Heart right ventricle (tissue), 16 donors: ENCODE results near the gene TNFRSF14. TPM values are rescaled to one million over a fixed set of nuclear protein-coding genes. Genes with fewer than 3 reads are reported as not detected.

Source experiments
- ATAC-seq, 8 donors: fragments of 200-7000 bp; cut with Tn5 transposase; one replicate each; pipeline ENCODE4 v1.9.1; 2020; ENCODE audit warnings: mild to moderate bottlenecking in 8 of 8, moderate library complexity in 8 of 8, moderate number of reproducible peaks in 1 of 8
- DNase-seq, 2 donors: peaks; one replicate each; pipeline ENCODE4 v3.0.0-alpha.2; 2020
- H3K27ac ChIP-seq, 10 donors: fragments of 200-600 bp; sonication (generic) in 2 of 10; one replicate each; pipeline versions ENCODE4 v1.5.0 to v1.8.0; 2020 to 2022; ENCODE audit warnings: mild to moderate bottlenecking in 3 of 10
- H3K27me3 ChIP-seq, 7 donors: fragments of 200-600 bp; one replicate each; pipeline ENCODE4 v1.8.0; 2021 to 2022; ENCODE audit warnings: mild to moderate bottlenecking in 2 of 7
- H3K36me3 ChIP-seq, 9 donors: fragments of 200-600 bp; sonication (generic) in 1 of 9; one replicate each; pipeline versions ENCODE4 v1.5.0 to v1.8.0; 2020 to 2022; ENCODE audit warnings: mild to moderate bottlenecking in 2 of 9
- H3K4me1 ChIP-seq, 9 donors: fragments of 200-600 bp; sonication (generic) in 1 of 9; one replicate each; pipeline versions ENCODE4 v1.5.0 to v1.8.0; 2020 to 2022; ENCODE audit warnings: mild to moderate bottlenecking in 4 of 9
- H3K4me3 ChIP-seq, 10 donors: fragments of 200-600 bp; sonication (generic) in 2 of 10; one replicate each; pipeline versions ENCODE4 v1.5.0 to v1.8.0; 2020 to 2022; ENCODE audit warnings: mild to moderate bottlenecking in 7 of 10, moderate library complexity in 2 of 10
- H3K9me3 ChIP-seq, 11 donors: fragments of 200-600 bp in 10 of 11; sonication (generic) in 2 of 11; one replicate each; pipeline versions ENCODE4 v1.5.0 to v1.8.0; 2013 to 2022; ENCODE audit warnings: mild to moderate bottlenecking in 2 of 11, control low read depth in 1 of 11, moderate library complexity in 1 of 11
- CTCF ChIP-seq, 9 donors: fragments of 200-600 bp; sonication (generic) in 2 of 9; IDR thresholded peaks; one replicate each; pipeline versions ENCODE4 v1.5.0 to v1.8.0; 2021 to 2022; ENCODE audit warnings: antibody characterized with exemption in 9 of 9, mild to moderate bottlenecking in 5 of 9, moderate library complexity in 1 of 9
- WGBS, 2 donors: extraction: QIAGEN DNeasy Blood & Tissue Kit; methylation state at CpG; one replicate each; pipeline ENCODE4 v1.1.7; 2013; ENCODE audit warnings: inconsistent platforms in 1 of 2; 5-methylcytosine and 5-hydroxymethylcytosine counted together
- intact Hi-C, 10 donors: fragments of 100-400 bp; cut with DNase I; formaldehyde crosslinking; loops; one replicate each; pipeline versions ENCODE4 v1.11.1 to v1.14.2; 2022
- polyA plus RNA-seq, 2 donors: library from polyadenylated mRNA; stranded (reverse); fragments of 200-250 nt; gene quantifications; one replicate each; pipeline ENCODE4 v1.2.3, GENCODE V29; 2013
- total RNA-seq, 10 donors: library from RNA; stranded (reverse); fragmentation: NEBNext Ultra II Directional in 3 of 10; extraction: Animal tissue kit (Norgen Biotek cat#: 25700) in 3 of 10; gene quantifications; one replicate each; pipeline versions ENCODE4 v1.2.1 to v1.2.4, GENCODE V29; 2021 to 2023
- donor health status: Arrhythmogenic right ventricular cardiomyopathy.
- donor health status: ischemic (EF 13 %, LVEDD 7.1; RV severe dilation, severe dysfunction).
- donor health status: healthy with polysubstance abuse.
- donor health status: DM: no; HTN: yes; CAD: no.
- donor health status: DM: no; HTN: no; CAD: no.
- donor health status: ischemic (EF 25% LVEDD 6.9; RV normal size, moderate dysfunction).
- donor health status: ischemic (EF 25% LVEDD 5.7; RV mildly dilated, moderate dysfunction).
- donor health status: healthy.
- donor health status: DM: yes; HTN: yes; CAD: no.
- donor health status: Ischemic cardiomyopathy.
- donor health status: ischemic (EF 35%, LVEDD 5.7; RV mildly dilated, moderate dysfunction).
- donor health status: nonischemic (EF 11% LVEDD 7.7; RV severe dilation, severe dysfunction).
- donor health status: DM: yes; HTN: yes; CAD: no.
- donor health status: PGD.
- donor health status: ischemic (EF 29% LVEDD 5.4; RV normal size, mild dysfunction).
- donor health status: nonischemic (EF 23%, LVEDD 6.1; RV moderate dilation, normal function).

The TNFRSF14 gene
- total and polyA plus RNA-seq, 12 donors, result 7.5 to 59.6 (median 14.7) TPM

- TF ChIP-seq CTCF (IDR thresholded peaks at IDR 0.05), result no peak
- H3K36me3 ChIP-seq, result no peaks in the 10 kb centered on the region
- no peak for ATAC-seq
- peaks cover 10 to 55% (median 35%) of the 10 kb centered on the region in 9 donors for H3K4me1 ChIP-seq
- WGBS, 2 donors, result 69 to 78% methylated on average over 7 of the region's 7 CpGs
- no peak overlapping the region for H3K4me3 ChIP-seq
- intact Hi-C loops, result loop anchor here in 2 of 10 donors (5.0 to 10.0 kb wide), 2 partner anchors 35 to 62 kb away; no protein-coding TSS in a partner anchor
- H3K9me3 ChIP-seq, result no peaks in the 10 kb centered on the region
- peaks cover 0 to 7% (median 0%) of the 10 kb centered on the region in 7 donors for H3K27me3 ChIP-seq
- H3K27ac ChIP-seq, result no peak overlapping the region
- DNase-seq, result no peak
Measured at GRCh38 chr1:2582391-2582790, 26.2 kb downstream of the TNFRSF14 start.

- no peak for DNase-seq
- no peak for TF ChIP-seq CTCF (IDR thresholded peaks at IDR 0.05)
- Histone ChIP-seq H3K27ac (no peak overlapping the region), H3K36me3 (no peaks in the 10 kb centered on the region), H3K9me3 (no peaks in the 10 kb centered on the region), H3K4me1 (peaks cover 12 to 51% (median 32%) of the 10 kb centered on the region in 9 donors), H3K27me3 (peaks cover 0 to 7% (median 0%) of the 10 kb centered on the region in 7 donors), H3K4me3 (no peak overlapping the region)
- WGBS, 2 donors, result 59 to 66% methylated on average over 5 of the region's 5 CpGs
- no peak for ATAC-seq
- intact Hi-C loops, result loop anchor here in 2 of 10 donors (5.0 to 10.0 kb wide), 2 partner anchors 36 to 61 kb away; no protein-coding TSS in a partner anchor
Measured at GRCh38 chr1:2583331-2583791, 27.2 kb downstream of the TNFRSF14 start.

- Histone ChIP-seq H3K4me3 (no peak overlapping the region), H3K27me3 (peaks cover 0 to 7% (median 0%) of the 10 kb centered on the region in 7 donors), H3K4me1 (peaks cover 10 to 46% (median 26%) of the 10 kb centered on the region in 9 donors), H3K36me3 (peaks cover 0 to 2% (median 0%) of the 10 kb centered on the region in 9 donors), H3K27ac (peak overlapping the region in 1 of 10 donors; percentile 100), H3K9me3 (no peaks in the 10 kb centered on the region)
- ATAC-seq (no peak), DNase-seq (no peak)
- intact Hi-C loops, result loop anchor here in 2 of 10 donors (5.0 to 10.0 kb wide), 2 partner anchors 37 to 61 kb away; no protein-coding TSS in a partner anchor
- no peak for TF ChIP-seq CTCF (IDR thresholded peaks at IDR 0.05)
- WGBS, 2 donors, result 63 to 69% methylated on average over 14 of the region's 14 CpGs
Measured at GRCh38 chr1:2583871-2584351, 27.7 kb downstream of the TNFRSF14 start.

GRCh38 chr1:2584686-2585317 is 28.6 kb downstream of the TNFRSF14 start:
- no peak for DNase-seq
- WGBS, 2 donors, result 30 to 44% methylated on average over 12 of the region's 12 CpGs
- intact Hi-C loops, result loop anchor here in 3 of 10 donors (5.0 to 10.0 kb wide), 3 partner anchors 38 to 60 kb away; partner anchors contain the start of gene PANK4 (in 1 of the 3)

More at GRCh38 chr1:2584686-2585317, 28.6 kb downstream of the TNFRSF14 start:
- Histone ChIP-seq H3K27me3 (peaks cover 0 to 3% (median 0%) of the 10 kb centered on the region in 7 donors), H3K36me3 (peaks cover 0 to 6% (median 0%) of the 10 kb centered on the region in 9 donors), H3K4me1 (peaks cover 9 to 39% (median 25%) of the 10 kb centered on the region in 9 donors), H3K9me3 (no peaks in the 10 kb centered on the region), H3K4me3 (peak overlapping the region in 9 of 10 donors; percentile 78 to 98 (median 94)), H3K27ac (peak overlapping the region; percentile 96 to 100 (median 98))
- no peak for ATAC-seq
- no peak for TF ChIP-seq CTCF (IDR thresholded peaks at IDR 0.05)
